ENCODE measurements around the gene APP.

DNA sequence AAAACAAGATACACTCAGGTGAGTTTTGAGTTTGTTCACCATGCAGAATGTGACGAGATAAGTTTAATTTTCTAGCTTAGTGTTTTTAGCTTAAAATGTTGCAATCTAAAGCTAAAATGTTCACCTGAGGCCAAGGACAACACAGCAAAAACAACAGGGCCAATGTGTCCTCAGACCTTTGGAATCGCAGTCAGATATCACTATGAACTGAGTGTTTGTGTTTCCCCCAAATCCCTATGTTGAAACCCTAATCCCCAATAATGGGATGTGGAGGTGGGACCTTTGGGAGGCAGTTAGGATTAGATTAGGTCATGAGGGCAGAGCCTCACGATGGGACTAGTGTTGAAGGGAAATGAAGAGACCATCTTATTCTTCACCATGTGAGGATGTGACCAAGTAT, 291.4 kb downstream of the APP start:
- TF ChIP-seq, protein P1, sequence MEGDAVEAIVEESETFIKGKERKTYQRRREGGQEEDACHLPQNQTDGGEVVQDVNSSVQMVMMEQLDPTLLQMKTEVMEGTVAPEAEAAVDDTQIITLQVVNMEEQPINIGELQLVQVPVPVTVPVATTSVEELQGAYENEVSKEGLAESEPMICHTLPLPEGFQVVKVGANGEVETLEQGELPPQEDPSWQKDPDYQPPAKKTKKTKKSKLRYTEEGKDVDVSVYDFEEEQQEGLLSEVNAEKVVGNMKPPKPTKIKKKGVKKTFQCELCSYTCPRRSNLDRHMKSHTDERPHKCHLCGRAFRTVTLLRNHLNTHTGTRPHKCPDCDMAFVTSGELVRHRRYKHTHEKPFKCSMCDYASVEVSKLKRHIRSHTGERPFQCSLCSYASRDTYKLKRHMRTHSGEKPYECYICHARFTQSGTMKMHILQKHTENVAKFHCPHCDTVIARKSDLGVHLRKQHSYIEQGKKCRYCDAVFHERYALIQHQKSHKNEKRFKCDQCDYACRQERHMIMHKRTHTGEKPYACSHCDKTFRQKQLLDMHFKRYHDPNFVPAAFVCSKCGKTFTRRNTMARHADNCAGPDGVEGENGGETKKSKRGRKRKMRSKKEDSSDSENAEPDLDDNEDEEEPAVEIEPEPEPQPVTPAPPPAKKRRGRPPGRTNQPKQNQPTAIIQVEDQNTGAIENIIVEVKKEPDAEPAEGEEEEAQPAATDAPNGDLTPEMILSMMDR (conservative IDR thresholded peaks at IDR 0.05; ENCODE audit: low read depth, low read length) = no peak
- TF ChIP-seq EZH2 (IDR thresholded peaks at IDR 0.05; ENCODE audit: borderline replicate concordance, low read depth, low read length, poor library complexity, severe bottlenecking) = no peak

All from A673 (cell line).